Panc1 (cell line): ENCODE data around the gene WBP1L.

Experiments used
- POLR2AphosphoS5 ChIP-seq: IDR thresholded peaks from 2 replicates; pipeline ENCODE4 v1.6.1; 2012; ENCODE audit warnings: mild to moderate bottlenecking, low read depth, low read length, moderate library complexity
- SIN3A ChIP-seq: IDR thresholded peaks from 2 replicates; pipeline ENCODE4 v1.6.1; 2012; ENCODE audit warnings: low read depth, mild to moderate bottlenecking, low read length, moderate library complexity, borderline replicate concordance; ENCODE audit not compliant: insufficient read depth
- TCF7L2 ChIP-seq: IDR thresholded peaks from 2 replicates; pipeline ENCODE4 v1.6.1; 2011; ENCODE audit warnings: mild to moderate bottlenecking, low read depth, low read length, inconsistent platforms
- TF ChIP-seq, protein P1 (sequence below): fragments of 450-650 bp; IDR thresholded peaks from 2 replicates; pipeline ENCODE4 v1.5.1; 2017; ENCODE audit warnings: mild to moderate bottlenecking
- TF ChIP-seq, protein P2 (sequence below), 2 experiments: IDR thresholded peaks; 2 replicates each; pipeline ENCODE4 v1.6.1; 2011 to 2012; ENCODE audit warnings: low read depth in 2 of 2, control low read depth in 1 of 2, low read length in 1 of 2, mild to moderate bottlenecking in 1 of 2, moderate library complexity in 1 of 2; ENCODE audit not compliant: insufficient read depth in 1 of 2

DNA sequence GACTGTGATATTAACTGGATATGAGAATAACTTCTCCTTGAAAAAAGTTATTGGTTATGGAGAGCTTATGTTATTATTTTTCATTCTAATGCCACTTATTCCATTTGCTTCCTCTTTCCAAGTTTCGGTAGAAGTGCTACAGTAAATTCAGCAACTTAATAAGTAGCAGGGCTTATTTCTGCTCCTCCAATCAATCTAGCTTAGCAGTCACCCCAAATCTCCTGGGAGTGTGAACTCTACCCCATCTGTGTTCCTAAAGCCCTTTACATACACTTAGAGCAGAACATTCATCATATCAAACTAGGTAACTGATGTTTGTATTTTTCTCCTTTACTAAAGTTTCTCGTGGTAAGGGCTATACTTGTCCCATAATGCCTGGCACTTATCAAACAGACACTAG lies 38.2 kb upstream of the WBP1L start:
- TF ChIP-seq, protein P1, sequence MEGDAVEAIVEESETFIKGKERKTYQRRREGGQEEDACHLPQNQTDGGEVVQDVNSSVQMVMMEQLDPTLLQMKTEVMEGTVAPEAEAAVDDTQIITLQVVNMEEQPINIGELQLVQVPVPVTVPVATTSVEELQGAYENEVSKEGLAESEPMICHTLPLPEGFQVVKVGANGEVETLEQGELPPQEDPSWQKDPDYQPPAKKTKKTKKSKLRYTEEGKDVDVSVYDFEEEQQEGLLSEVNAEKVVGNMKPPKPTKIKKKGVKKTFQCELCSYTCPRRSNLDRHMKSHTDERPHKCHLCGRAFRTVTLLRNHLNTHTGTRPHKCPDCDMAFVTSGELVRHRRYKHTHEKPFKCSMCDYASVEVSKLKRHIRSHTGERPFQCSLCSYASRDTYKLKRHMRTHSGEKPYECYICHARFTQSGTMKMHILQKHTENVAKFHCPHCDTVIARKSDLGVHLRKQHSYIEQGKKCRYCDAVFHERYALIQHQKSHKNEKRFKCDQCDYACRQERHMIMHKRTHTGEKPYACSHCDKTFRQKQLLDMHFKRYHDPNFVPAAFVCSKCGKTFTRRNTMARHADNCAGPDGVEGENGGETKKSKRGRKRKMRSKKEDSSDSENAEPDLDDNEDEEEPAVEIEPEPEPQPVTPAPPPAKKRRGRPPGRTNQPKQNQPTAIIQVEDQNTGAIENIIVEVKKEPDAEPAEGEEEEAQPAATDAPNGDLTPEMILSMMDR = no peak
- TF ChIP-seq, protein P2, sequence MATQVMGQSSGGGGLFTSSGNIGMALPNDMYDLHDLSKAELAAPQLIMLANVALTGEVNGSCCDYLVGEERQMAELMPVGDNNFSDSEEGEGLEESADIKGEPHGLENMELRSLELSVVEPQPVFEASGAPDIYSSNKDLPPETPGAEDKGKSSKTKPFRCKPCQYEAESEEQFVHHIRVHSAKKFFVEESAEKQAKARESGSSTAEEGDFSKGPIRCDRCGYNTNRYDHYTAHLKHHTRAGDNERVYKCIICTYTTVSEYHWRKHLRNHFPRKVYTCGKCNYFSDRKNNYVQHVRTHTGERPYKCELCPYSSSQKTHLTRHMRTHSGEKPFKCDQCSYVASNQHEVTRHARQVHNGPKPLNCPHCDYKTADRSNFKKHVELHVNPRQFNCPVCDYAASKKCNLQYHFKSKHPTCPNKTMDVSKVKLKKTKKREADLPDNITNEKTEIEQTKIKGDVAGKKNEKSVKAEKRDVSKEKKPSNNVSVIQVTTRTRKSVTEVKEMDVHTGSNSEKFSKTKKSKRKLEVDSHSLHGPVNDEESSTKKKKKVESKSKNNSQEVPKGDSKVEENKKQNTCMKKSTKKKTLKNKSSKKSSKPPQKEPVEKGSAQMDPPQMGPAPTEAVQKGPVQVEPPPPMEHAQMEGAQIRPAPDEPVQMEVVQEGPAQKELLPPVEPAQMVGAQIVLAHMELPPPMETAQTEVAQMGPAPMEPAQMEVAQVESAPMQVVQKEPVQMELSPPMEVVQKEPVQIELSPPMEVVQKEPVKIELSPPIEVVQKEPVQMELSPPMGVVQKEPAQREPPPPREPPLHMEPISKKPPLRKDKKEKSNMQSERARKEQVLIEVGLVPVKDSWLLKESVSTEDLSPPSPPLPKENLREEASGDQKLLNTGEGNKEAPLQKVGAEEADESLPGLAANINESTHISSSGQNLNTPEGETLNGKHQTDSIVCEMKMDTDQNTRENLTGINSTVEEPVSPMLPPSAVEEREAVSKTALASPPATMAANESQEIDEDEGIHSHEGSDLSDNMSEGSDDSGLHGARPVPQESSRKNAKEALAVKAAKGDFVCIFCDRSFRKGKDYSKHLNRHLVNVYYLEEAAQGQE (IDR thresholded peaks at IDR 0.05; ENCODE audit: insufficient read depth in 1 of 2, low read depth in 2 of 2, low read length in 1 of 2) = no peak
- no peak for TF ChIP-seq SIN3A
- no peak for TF ChIP-seq POLR2AphosphoS5
- no peak for TF ChIP-seq TCF7L2
